Measurements from ENCODE around the gene SCN5A.

SCN5A gene

GRCh38 chr3:38636464-38636863 lies 13.0 kb downstream of the SCN5A start:
- no peaks in the 10 kb centered on the region for H3K9me3 ChIP-seq (replicated peaks in 1 of 11)
- no peaks in the 10 kb centered on the region; a peak in 2 of 22 replicates for H4K20me1 ChIP-seq
- no peak for TF ChIP-seq Cebpa-rat (IDR thresholded peaks at IDR 0.05)
- peak overlapping the region in 5 of 11 experiments; percentile 4 to 39 (median 19); a peak in 5 of 22 replicates for H3K27ac ChIP-seq
- H3K4me3 ChIP-seq, result no peak overlapping the region; a peak in 1 of 20 replicates
- H3K4me2 ChIP-seq, result peak overlapping the region; percentile 15 to 91 (median 82); a peak in 21 of 22 replicates
- H3K9ac ChIP-seq, result peak overlapping the region in 2 of 11 experiments; percentile 30 to 36; a peak in 4 of 22 replicates
- no peaks in the 10 kb centered on the region; a peak in 1 of 22 replicates for H3K27me3 ChIP-seq
- H3K4me1 ChIP-seq, result peaks cover 36 to 81% (median 71%) of the 10 kb centered on the region in 10 experiments
- no peaks in the 10 kb centered on the region for H3K36me3 ChIP-seq

DNA sequence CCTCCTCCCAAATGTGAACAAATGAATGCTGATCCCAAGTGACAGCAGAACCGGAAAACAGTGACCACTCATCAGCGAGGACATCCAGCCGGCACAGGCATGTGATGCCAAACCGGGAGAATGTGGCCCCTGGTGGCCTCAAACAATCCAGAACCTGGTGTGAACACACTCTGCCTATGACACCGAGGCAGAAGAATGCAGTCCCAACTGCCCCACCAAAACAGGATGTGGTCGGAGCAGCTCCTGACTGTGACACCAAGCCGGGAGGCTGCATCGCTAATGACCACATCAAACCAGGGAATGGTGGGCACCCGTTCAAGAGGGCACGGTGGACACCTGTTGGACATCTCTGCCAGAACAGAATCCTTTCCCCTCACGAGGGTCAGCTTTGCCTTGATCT lies 15.4 kb downstream of the SCN5A start:
- Histone ChIP-seq H3K36me3 (no peaks in the 10 kb centered on the region), H4K20me1 (no peaks in the 10 kb centered on the region; a peak in 1 of 22 replicates), H3K9me3 (replicated peaks in 1 of 11) (no peaks in the 10 kb centered on the region), H3K4me1 (peaks cover 49 to 99% (median 89%) of the 10 kb centered on the region in 10 experiments), H3K4me3 (no peak overlapping the region), H3K9ac (peak overlapping the region in 4 of 11 experiments; percentile 14 to 37 (median 18); a peak in 3 of 22 replicates), H3K4me2 (peak overlapping the region; percentile 64 to 91 (median 82)), H3K27ac (peak overlapping the region in 7 of 11 experiments; percentile 29 to 67 (median 47); a peak in 13 of 22 replicates), H3K27me3 (no peaks in the 10 kb centered on the region; a peak in 1 of 22 replicates)
- TF ChIP-seq Cebpa-rat (IDR thresholded peaks at IDR 0.05), result no peak

DNA sequence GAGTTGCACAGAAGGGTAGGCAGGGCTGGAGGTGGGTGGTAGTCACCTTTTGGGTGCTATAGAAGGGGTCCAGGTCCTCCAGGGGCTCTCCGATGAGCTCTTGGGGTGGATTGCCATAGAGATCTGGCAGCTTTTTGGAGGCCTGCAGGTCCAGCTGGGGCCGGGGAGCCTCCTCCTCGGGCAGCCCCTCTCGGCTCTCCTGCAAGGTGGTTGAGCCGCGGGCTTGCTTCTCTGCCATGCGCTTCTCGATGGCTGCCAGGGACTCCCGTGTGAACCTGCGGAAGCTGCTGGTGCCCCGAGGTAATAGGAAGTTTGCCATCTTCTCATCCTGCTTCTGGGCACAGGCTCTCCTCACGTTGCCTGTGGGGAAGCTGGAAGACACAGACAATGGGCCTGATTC lies 16.5 kb downstream of the SCN5A start:
- Histone ChIP-seq H3K4me3 (no peak overlapping the region), H4K20me1 (no peaks in the 10 kb centered on the region; a peak in 1 of 22 replicates), H3K36me3 (no peaks in the 10 kb centered on the region), H3K4me1 (peaks cover 49 to 99% (median 87%) of the 10 kb centered on the region in 10 experiments), H3K27ac (peak overlapping the region in 8 of 11 experiments; percentile 29 to 67 (median 57); a peak in 14 of 22 replicates), H3K27me3 (no peaks in the 10 kb centered on the region; a peak in 1 of 22 replicates), H3K4me2 (peak overlapping the region; percentile 64 to 91 (median 82)), H3K9me3 (replicated peaks in 1 of 11) (no peaks in the 10 kb centered on the region), H3K9ac (peak overlapping the region in 6 of 11 experiments; percentile 14 to 42 (median 26); a peak in 4 of 22 replicates)
- no peak for TF ChIP-seq Cebpa-rat (IDR thresholded peaks at IDR 0.05)

DNA sequence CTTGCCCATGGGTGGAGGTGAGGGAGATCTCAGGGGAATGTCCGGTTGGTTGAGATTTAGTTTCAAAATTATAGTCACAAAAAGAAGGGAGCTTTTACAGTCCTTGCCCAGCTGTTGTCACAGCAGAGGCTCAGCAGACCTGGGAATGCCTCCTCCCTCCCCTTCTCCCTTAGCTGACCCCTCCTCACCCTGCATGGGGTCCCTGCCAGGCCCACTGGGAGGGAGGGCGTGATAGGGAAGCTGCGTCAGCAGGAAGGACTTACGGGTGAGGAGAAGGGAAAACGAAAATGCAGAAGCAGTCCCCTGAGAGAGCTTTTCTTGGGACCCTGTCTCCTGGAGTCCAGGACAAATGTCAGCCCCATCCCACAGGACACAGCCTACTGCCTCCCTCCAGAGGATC lies 18.9 kb downstream of the SCN5A start:
- peak overlapping the region in 3 of 11 experiments; percentile 15 to 49 (median 19); a peak in 5 of 22 replicates for H3K27ac ChIP-seq
- TF ChIP-seq Cebpa-rat (IDR thresholded peaks at IDR 0.05), result no peak
- H3K36me3 ChIP-seq, result no peaks in the 10 kb centered on the region
- H3K4me1 ChIP-seq, result peaks cover 34 to 77% (median 63%) of the 10 kb centered on the region in 10 experiments
- H3K4me2 ChIP-seq, result peak overlapping the region; percentile 48 to 91 (median 82)
- peak overlapping the region in 2 of 11 experiments; percentile 21 to 39; a peak in 2 of 22 replicates for H3K9ac ChIP-seq
- H3K27me3 ChIP-seq, result no peaks in the 10 kb centered on the region; a peak in 1 of 22 replicates
- no peaks in the 10 kb centered on the region for H3K9me3 ChIP-seq (replicated peaks in 1 of 11)
- H3K4me3 ChIP-seq, result no peak overlapping the region
- H4K20me1 ChIP-seq, result no peaks in the 10 kb centered on the region

DNA sequence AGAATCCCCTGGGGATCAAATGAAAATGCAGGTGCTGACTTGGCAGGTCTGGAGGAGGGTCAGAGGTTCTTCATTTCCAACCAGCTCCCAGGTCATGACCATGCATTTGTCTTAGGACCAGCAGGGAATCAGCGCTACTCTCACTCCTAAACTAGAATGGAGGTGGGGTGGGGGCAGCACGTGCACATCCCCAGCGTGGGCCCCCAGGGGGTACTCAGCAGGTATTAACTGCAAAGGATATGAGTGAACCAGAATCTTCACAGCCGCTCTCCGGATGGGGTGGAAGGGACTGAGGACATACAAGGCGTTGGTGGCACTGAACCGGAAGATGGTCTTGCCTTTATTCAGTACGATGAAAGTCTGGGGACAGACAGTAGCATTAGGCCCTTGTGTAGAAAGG lies 19.4 kb downstream of the SCN5A start:
- no peaks in the 10 kb centered on the region; a peak in 1 of 22 replicates for H3K27me3 ChIP-seq
- H3K27ac ChIP-seq, result peak overlapping the region in 1 of 11 experiments; percentile 49; a peak in 1 of 22 replicates

GRCh38 chr3:38628835-38629234 lies 20.7 kb downstream of the SCN5A start:
- Histone ChIP-seq H3K27ac (no peak overlapping the region), H3K4me3 (no peak overlapping the region), H3K36me3 (no peaks in the 10 kb centered on the region), H3K4me1 (peaks cover 23 to 59% (median 45%) of the 10 kb centered on the region in 10 experiments), H3K27me3 (no peaks in the 10 kb centered on the region), H3K9ac (no peak overlapping the region), H4K20me1 (no peaks in the 10 kb centered on the region), H3K9me3 (replicated peaks in 1 of 11) (no peaks in the 10 kb centered on the region), H3K4me2 (no peak overlapping the region; a peak in 1 of 22 replicates)
- TF ChIP-seq Cebpa-rat (IDR thresholded peaks at IDR 0.05), result no peak

More for the DNA sequence above, 19.4 kb downstream of the SCN5A start:
- H3K36me3 ChIP-seq, result no peaks in the 10 kb centered on the region
- H3K4me3 ChIP-seq, result no peak overlapping the region
- no peak for TF ChIP-seq Cebpa-rat (IDR thresholded peaks at IDR 0.05)
- H3K9ac ChIP-seq, result peak overlapping the region in 1 of 11 experiments; percentile 21; a peak in 1 of 22 replicates
- peak overlapping the region; percentile 48 to 91 (median 82); a peak in 21 of 22 replicates for H3K4me2 ChIP-seq
- H3K9me3 ChIP-seq (replicated peaks in 1 of 11), result no peaks in the 10 kb centered on the region
- no peaks in the 10 kb centered on the region for H4K20me1 ChIP-seq
- peaks cover 33 to 72% (median 58%) of the 10 kb centered on the region in 10 experiments for H3K4me1 ChIP-seq

DNA sequence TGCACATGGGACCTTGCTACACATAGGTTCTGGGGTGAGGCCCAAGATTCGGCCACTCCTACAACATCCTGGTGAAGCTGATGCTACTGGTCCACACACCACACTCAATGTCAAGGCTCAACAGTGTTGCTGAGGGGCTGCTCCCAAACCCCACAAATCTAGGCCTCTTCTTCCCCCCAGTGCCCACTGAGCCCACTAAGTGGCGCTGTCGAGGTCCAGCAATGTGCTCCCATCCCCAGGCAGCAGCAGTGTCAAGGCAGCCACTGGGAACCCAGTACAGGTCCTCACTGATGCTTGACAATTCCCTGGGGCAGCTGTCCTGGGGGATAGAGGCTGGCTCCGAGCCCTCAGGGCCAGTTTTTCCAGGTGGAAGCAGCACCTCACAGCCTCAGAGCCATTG lies 21.5 kb downstream of the SCN5A start:
- no peak for TF ChIP-seq Cebpa-rat (IDR thresholded peaks at IDR 0.05)
- Histone ChIP-seq H3K4me2 (peak overlapping the region in 1 of 11 experiments; percentile 7; a peak in 1 of 22 replicates), H3K36me3 (no peaks in the 10 kb centered on the region), H3K9me3 (replicated peaks in 1 of 11) (no peaks in the 10 kb centered on the region), H3K4me3 (no peak overlapping the region), H3K9ac (no peak overlapping the region), H3K4me1 (peaks cover 14 to 51% (median 37%) of the 10 kb centered on the region in 10 experiments), H4K20me1 (no peaks in the 10 kb centered on the region), H3K27me3 (no peaks in the 10 kb centered on the region), H3K27ac (no peak overlapping the region)

DNA sequence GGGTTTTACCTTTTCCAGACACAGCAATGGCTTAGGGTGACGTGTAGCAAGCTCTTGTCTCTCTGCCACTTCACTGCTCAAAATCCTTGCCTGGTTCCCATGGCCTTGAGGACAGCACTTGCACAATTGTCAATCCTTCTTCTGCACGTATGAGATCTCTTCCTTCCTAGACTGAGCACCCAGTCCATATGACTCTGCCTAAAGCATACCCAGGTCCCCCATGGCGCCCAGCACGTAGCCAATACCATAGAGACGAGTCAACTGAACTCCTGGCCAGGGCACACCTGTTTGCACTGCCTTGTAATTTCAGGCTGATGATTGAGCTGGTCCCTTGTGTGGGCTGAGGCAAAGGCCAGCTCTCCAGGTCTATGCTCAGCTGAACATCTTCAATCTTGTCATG lies 23.3 kb downstream of the SCN5A start:
- no peak for TF ChIP-seq Cebpa-rat (IDR thresholded peaks at IDR 0.05)
- Histone ChIP-seq H3K36me3 (no peaks in the 10 kb centered on the region), H4K20me1 (no peaks in the 10 kb centered on the region), H3K9me3 (replicated peaks in 1 of 11) (no peaks in the 10 kb centered on the region), H3K4me1 (peaks cover 11 to 33% (median 19%) of the 10 kb centered on the region in 10 experiments), H3K27ac (no peak overlapping the region), H3K9ac (no peak overlapping the region), H3K4me2 (no peak overlapping the region), H3K4me3 (no peak overlapping the region), H3K27me3 (no peaks in the 10 kb centered on the region)

GRCh38 chr3:38623539-38623938 lies 25.9 kb downstream of the SCN5A start:
- Histone ChIP-seq H3K9ac (no peak overlapping the region), H3K4me1 (peaks cover 0 to 7% (median 0%) of the 10 kb centered on the region in 10 experiments; a peak in 1 of 20 replicates), H4K20me1 (no peaks in the 10 kb centered on the region), H3K4me2 (no peak overlapping the region), H3K27me3 (no peaks in the 10 kb centered on the region), H3K36me3 (no peaks in the 10 kb centered on the region), H3K4me3 (no peak overlapping the region), H3K27ac (no peak overlapping the region), H3K9me3 (replicated peaks in 1 of 11) (no peaks in the 10 kb centered on the region)
- no peak for TF ChIP-seq Cebpa-rat (IDR thresholded peaks at IDR 0.05)

Measured in BLaER1 treated with 17β-estradiol and CSF1 and Interleukin-3, amounts not matched to agents 10 nM and 100 nM (cell line).